ENCODE results near the gene NDUFV1. TPM values are rescaled to one million over a fixed set of nuclear protein-coding genes. Genes with fewer than 3 reads are reported as not detected.
"Not testable (repeated sequence)": the region's sequence is repeated elsewhere in the genome, so short reads cannot be mapped to it uniquely, and the experiment has no call there.

Gene NDUFV1
- total RNA-seq, 1 experiment from 2014 or later, result 216 TPM

GRCh38 chr11:67584881-67585873, 21.6 kb upstream of the NDUFV1 start:
- no peaks in the 10 kb centered on the region for H3K9me3 Mint-ChIP-seq (ENCODE audit: low read depth, unreplicated experiment)
- H3K36me3 Mint-ChIP-seq (ENCODE audit: insufficient read depth, unreplicated experiment), result peaks cover 68% of the 10 kb centered on the region
- TF ChIP-seq, protein P1, sequence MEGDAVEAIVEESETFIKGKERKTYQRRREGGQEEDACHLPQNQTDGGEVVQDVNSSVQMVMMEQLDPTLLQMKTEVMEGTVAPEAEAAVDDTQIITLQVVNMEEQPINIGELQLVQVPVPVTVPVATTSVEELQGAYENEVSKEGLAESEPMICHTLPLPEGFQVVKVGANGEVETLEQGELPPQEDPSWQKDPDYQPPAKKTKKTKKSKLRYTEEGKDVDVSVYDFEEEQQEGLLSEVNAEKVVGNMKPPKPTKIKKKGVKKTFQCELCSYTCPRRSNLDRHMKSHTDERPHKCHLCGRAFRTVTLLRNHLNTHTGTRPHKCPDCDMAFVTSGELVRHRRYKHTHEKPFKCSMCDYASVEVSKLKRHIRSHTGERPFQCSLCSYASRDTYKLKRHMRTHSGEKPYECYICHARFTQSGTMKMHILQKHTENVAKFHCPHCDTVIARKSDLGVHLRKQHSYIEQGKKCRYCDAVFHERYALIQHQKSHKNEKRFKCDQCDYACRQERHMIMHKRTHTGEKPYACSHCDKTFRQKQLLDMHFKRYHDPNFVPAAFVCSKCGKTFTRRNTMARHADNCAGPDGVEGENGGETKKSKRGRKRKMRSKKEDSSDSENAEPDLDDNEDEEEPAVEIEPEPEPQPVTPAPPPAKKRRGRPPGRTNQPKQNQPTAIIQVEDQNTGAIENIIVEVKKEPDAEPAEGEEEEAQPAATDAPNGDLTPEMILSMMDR (IDR thresholded peaks at IDR 0.05; ENCODE audit: unreplicated experiment), result no peak
- BruUV-seq (replicated peaks), result no TSS peak
- intact Hi-C loops (cut with micrococcal nuclease; ENCODE audit: unreplicated experiment), result no loop called here
- peak overlapping the region; percentile 77 for H3K4me3 Mint-ChIP-seq (ENCODE audit: low read depth, unreplicated experiment)
- CTCF ChIA-PET, result interaction anchor here (3.1 kb wide), 1 partner anchor 44 kb away, joined by 13 read pairs; the partner anchor contains the start of gene NUDT8
- DNase-seq, result no peak
- no peaks in the 10 kb centered on the region for H3K27me3 Mint-ChIP-seq (ENCODE audit: unreplicated experiment)
- H3K27ac Mint-ChIP-seq (ENCODE audit: unreplicated experiment), result peak overlapping the region; percentile 60
- peaks cover 47% of the 10 kb centered on the region for H3K4me1 Mint-ChIP-seq (ENCODE audit: low read depth, unreplicated experiment)

- BruUV-seq (replicated peaks), result TSS peak; percentile 15
- CTCF ChIA-PET, result no interaction called here
- Mint-ChIP-seq H3K36me3 (ENCODE audit: insufficient read depth, unreplicated experiment) (peaks cover 71% of the 10 kb centered on the region), H3K4me3 (ENCODE audit: low read depth, unreplicated experiment) (peak overlapping the region; percentile 77), H3K9me3 (ENCODE audit: low read depth, unreplicated experiment) (no peaks in the 10 kb centered on the region), H3K27me3 (ENCODE audit: unreplicated experiment) (no peaks in the 10 kb centered on the region), H3K27ac (ENCODE audit: unreplicated experiment) (no peak overlapping the region), H3K4me1 (ENCODE audit: low read depth, unreplicated experiment) (peaks cover 40% of the 10 kb centered on the region)
- TF ChIP-seq, protein P1 (IDR thresholded peaks at IDR 0.05; ENCODE audit: unreplicated experiment), result no peak
- no peak for DNase-seq
- intact Hi-C loops (cut with micrococcal nuclease; ENCODE audit: unreplicated experiment), result no loop called here
Observed at GRCh38 chr11:67585911-67586310, 20.8 kb upstream of the NDUFV1 start.

GRCh38 chr11:67586568-67587250, 20.0 kb upstream of the NDUFV1 start:
- intact Hi-C loops (cut with micrococcal nuclease; ENCODE audit: unreplicated experiment), result no loop called here
- BruUV-seq (replicated peaks), result no TSS peak
- TF ChIP-seq, protein P1 (IDR thresholded peaks at IDR 0.05; ENCODE audit: unreplicated experiment), result no peak
- DNase-seq, result no peak
- Mint-ChIP-seq H3K4me3 (ENCODE audit: low read depth, unreplicated experiment) (no peak overlapping the region), H3K9me3 (ENCODE audit: low read depth, unreplicated experiment) (no peaks in the 10 kb centered on the region), H3K4me1 (ENCODE audit: low read depth, unreplicated experiment) (peaks cover 34% of the 10 kb centered on the region), H3K36me3 (ENCODE audit: insufficient read depth, unreplicated experiment) (peaks cover 64% of the 10 kb centered on the region), H3K27ac (ENCODE audit: unreplicated experiment) (peak overlapping the region; percentile 2), H3K27me3 (ENCODE audit: unreplicated experiment) (no peaks in the 10 kb centered on the region)
- CTCF ChIA-PET, result no interaction called here

DNA sequence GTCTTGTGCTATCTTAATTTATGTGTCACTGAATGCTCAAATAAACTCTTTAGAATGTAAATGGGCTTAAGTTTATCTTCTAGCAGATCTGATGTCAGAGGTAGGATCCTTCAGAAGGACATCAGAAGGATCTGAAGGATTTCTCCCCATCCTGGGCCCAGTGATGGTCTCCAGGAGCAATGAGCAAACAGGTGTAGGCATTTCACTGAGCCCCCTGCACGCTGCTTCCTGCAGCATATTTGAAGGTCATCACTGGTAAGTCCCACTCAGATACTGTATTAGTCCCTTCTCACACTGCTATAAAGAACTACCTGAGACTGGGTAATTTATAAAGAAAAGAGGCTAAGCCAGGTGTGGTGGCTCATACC, 18.6 kb upstream of the NDUFV1 start:
- Mint-ChIP-seq H3K4me3 (ENCODE audit: low read depth, unreplicated experiment) (no peak overlapping the region), H3K4me1 (ENCODE audit: low read depth, unreplicated experiment) (peaks cover 20% of the 10 kb centered on the region), H3K9me3 (ENCODE audit: low read depth, unreplicated experiment) (no peaks in the 10 kb centered on the region), H3K36me3 (ENCODE audit: insufficient read depth, unreplicated experiment) (peaks cover 55% of the 10 kb centered on the region), H3K27ac (ENCODE audit: unreplicated experiment) (no peak overlapping the region), H3K27me3 (ENCODE audit: unreplicated experiment) (no peaks in the 10 kb centered on the region)
- CTCF ChIA-PET, result no interaction called here
- no TSS peak for BruUV-seq (replicated peaks)
- no peak for DNase-seq
- intact Hi-C loops (cut with micrococcal nuclease; ENCODE audit: unreplicated experiment), result no loop called here
- TF ChIP-seq, protein P1 (IDR thresholded peaks at IDR 0.05; ENCODE audit: unreplicated experiment), result no peak

GRCh38 chr11:67588899-67589415, 17.8 kb upstream of the NDUFV1 start:
- intact Hi-C loops (cut with micrococcal nuclease; ENCODE audit: unreplicated experiment); H3K27me3 Mint-ChIP-seq (ENCODE audit: unreplicated experiment); CTCF ChIA-PET; H3K4me3 Mint-ChIP-seq (ENCODE audit: low read depth, unreplicated experiment); DNase-seq; BruUV-seq (replicated peaks); H3K9me3 Mint-ChIP-seq (ENCODE audit: low read depth, unreplicated experiment); H3K27ac Mint-ChIP-seq (ENCODE audit: unreplicated experiment): not testable (repeated sequence)
- H3K36me3 Mint-ChIP-seq (ENCODE audit: insufficient read depth, unreplicated experiment), result peaks cover 48% of the 10 kb centered on the region
- peaks cover 20% of the 10 kb centered on the region for H3K4me1 Mint-ChIP-seq (ENCODE audit: low read depth, unreplicated experiment)

Data from Calu3 (cell line).